ENCODE data around the gene ETV3. TPM values are rescaled to one million over a fixed set of nuclear protein-coding genes. Genes with fewer than 3 reads are reported as not detected.

Gene ETV3
- total and polyA plus RNA-seq, 2 donors (not counting 1 experiment from before 2014, with no cell fraction given), result 9.9 to 11.4 TPM

DNA sequence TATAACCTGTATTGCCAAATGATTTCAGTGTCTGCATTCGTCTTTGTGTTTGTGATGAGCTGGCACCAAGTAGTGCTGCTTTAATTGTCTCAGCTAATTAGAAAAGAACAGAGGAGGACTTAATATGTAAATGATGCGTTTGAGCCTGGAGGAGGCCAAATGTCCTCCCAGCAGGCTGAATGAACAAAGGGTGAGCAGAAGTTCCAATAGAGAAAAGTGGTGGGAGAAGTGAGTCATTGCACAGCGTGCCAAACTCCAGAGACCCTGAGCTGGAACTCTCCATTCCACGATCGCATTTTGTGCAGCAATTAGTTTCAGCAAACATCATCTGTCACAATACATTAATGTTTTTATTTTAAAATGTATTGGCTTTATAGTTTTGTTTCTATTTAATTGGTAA, 56.5 kb downstream of the ETV3 start:
- Histone ChIP-seq H3K9me3 (ENCODE audit: control insufficient read depth, insufficient read depth, low read depth, low read length) (no peaks in the 10 kb centered on the region), H4K20me1 (ENCODE audit: control insufficient read depth, extremely low read depth, insufficient read depth, low read length) (no peaks in the 10 kb centered on the region), H3K27me3 (ENCODE audit: control insufficient read depth, insufficient read depth, low read length) (peaks cover 3% of the 10 kb centered on the region), H3K9ac (ENCODE audit: insufficient read depth, low read length) (no peak overlapping the region), H3K27ac (ENCODE audit: insufficient read depth, low read length) (no peak overlapping the region), H3K36me3 (ENCODE audit: control insufficient read depth, insufficient read depth, low read length) (no peaks in the 10 kb centered on the region), H3K4me2 (ENCODE audit: extremely low read depth, insufficient read depth, low read length) (no peak overlapping the region), H3K79me2 (ENCODE audit: control insufficient read depth, insufficient read depth, low read length) (no peaks in the 10 kb centered on the region), H3K4me3 (replicated peaks in 1 of 4; ENCODE audit: control extremely low read depth in 1 of 4, insufficient read depth in 1 of 4, low read depth in 3 of 4, low read length in 4 of 4) (no peak overlapping the region), H2AFZ (ENCODE audit: low read length) (no peak overlapping the region), H3K4me1 (ENCODE audit: control insufficient read depth, extremely low read depth, insufficient read depth, low read length) (no peaks in the 10 kb centered on the region)
- TF ChIP-seq, protein P1, sequence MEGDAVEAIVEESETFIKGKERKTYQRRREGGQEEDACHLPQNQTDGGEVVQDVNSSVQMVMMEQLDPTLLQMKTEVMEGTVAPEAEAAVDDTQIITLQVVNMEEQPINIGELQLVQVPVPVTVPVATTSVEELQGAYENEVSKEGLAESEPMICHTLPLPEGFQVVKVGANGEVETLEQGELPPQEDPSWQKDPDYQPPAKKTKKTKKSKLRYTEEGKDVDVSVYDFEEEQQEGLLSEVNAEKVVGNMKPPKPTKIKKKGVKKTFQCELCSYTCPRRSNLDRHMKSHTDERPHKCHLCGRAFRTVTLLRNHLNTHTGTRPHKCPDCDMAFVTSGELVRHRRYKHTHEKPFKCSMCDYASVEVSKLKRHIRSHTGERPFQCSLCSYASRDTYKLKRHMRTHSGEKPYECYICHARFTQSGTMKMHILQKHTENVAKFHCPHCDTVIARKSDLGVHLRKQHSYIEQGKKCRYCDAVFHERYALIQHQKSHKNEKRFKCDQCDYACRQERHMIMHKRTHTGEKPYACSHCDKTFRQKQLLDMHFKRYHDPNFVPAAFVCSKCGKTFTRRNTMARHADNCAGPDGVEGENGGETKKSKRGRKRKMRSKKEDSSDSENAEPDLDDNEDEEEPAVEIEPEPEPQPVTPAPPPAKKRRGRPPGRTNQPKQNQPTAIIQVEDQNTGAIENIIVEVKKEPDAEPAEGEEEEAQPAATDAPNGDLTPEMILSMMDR (conservative IDR thresholded peaks at IDR 0.05 in 1 of 2, IDR thresholded peaks at IDR 0.05 in 1 of 2; ENCODE audit: low read depth in 1 of 2, low read length in 2 of 2), result no peak
- TF ChIP-seq EZH2 (IDR thresholded peaks at IDR 0.05; ENCODE audit: low read length, missing control alignments), result no peak
- peak in 1 of 2 donors; percentile 16 for DNase-seq (ENCODE audit: low read depth in 2 of 2)

DNA sequence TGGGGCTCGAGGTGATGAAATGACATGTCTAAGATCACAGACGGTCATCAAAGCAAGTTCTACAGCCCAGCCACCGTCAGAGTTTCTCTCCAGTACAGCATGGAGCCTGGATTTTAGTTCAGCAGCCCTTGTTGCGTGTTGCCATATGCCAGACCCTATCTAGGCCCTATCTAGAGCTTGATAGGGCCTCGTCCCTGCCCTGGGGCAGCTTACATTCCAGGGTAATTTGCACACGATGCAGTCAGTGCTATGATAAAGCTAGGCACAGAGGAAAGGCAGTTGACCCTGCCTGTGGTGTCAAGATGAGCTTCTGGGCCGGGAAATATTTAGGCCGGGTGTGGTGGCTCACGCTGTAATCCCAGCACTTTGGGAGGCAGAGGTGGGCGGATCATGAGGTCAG, 57.5 kb downstream of the ETV3 start:
- H3K4me3 ChIP-seq (replicated peaks in 1 of 4; ENCODE audit: control extremely low read depth in 1 of 4, insufficient read depth in 1 of 4, low read depth in 3 of 4, low read length in 4 of 4), result no peak overlapping the region

DNA sequence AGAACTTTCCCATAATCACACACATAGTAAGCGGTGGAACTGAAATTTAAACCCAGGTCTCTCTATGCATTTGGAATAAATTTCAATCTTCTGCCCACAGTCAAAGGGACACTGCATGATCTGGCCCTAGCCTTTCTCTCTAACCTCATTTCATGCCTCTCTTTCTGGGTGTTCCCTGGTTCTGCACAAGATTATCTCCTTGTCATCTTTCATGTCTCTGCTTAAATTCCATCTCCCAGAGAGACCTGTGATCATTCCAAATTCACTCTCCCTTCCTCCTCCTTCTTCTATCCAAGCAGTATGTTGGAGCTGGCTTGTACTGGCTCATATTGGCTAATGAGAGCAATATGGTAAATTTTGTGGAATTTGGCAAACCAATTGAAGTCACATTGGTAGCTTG, 60.8 kb downstream of the ETV3 start:
- no peak overlapping the region for H3K9ac ChIP-seq (ENCODE audit: insufficient read depth, low read length)

More for the DNA sequence above, 57.5 kb downstream of the ETV3 start:
- no peak overlapping the region for H3K9ac ChIP-seq (ENCODE audit: insufficient read depth, low read length)
- H3K4me1 ChIP-seq (ENCODE audit: control insufficient read depth, extremely low read depth, insufficient read depth, low read length), result no peaks in the 10 kb centered on the region
- TF ChIP-seq EZH2 (IDR thresholded peaks at IDR 0.05; ENCODE audit: low read length, missing control alignments), result no peak
- TF ChIP-seq, protein P1 (conservative IDR thresholded peaks at IDR 0.05 in 1 of 2, IDR thresholded peaks at IDR 0.05 in 1 of 2; ENCODE audit: low read depth in 1 of 2, low read length in 2 of 2), result no peak
- H3K36me3 ChIP-seq (ENCODE audit: control insufficient read depth, insufficient read depth, low read length), result no peaks in the 10 kb centered on the region
- no peak overlapping the region for H3K27ac ChIP-seq (ENCODE audit: insufficient read depth, low read length)
- no peaks in the 10 kb centered on the region for H3K9me3 ChIP-seq (ENCODE audit: control insufficient read depth, insufficient read depth, low read depth, low read length)
- no peak for DNase-seq (ENCODE audit: low read depth in 2 of 2)
- H4K20me1 ChIP-seq (ENCODE audit: control insufficient read depth, extremely low read depth, insufficient read depth, low read length), result no peaks in the 10 kb centered on the region
- H2AFZ ChIP-seq (ENCODE audit: low read length), result no peak overlapping the region
- H3K79me2 ChIP-seq (ENCODE audit: control insufficient read depth, insufficient read depth, low read length), result no peaks in the 10 kb centered on the region
- H3K4me2 ChIP-seq (ENCODE audit: extremely low read depth, insufficient read depth, low read length), result no peak overlapping the region
- H3K27me3 ChIP-seq (ENCODE audit: control insufficient read depth, insufficient read depth, low read length), result peaks cover 3% of the 10 kb centered on the region

More for the DNA sequence above, 60.8 kb downstream of the ETV3 start:
- Histone ChIP-seq H3K4me1 (ENCODE audit: control insufficient read depth, extremely low read depth, insufficient read depth, low read length) (no peaks in the 10 kb centered on the region), H3K4me2 (ENCODE audit: extremely low read depth, insufficient read depth, low read length) (no peak overlapping the region), H3K79me2 (ENCODE audit: control insufficient read depth, insufficient read depth, low read length) (no peaks in the 10 kb centered on the region), H3K27ac (ENCODE audit: insufficient read depth, low read length) (no peak overlapping the region), H3K9me3 (ENCODE audit: control insufficient read depth, insufficient read depth, low read depth, low read length) (no peaks in the 10 kb centered on the region), H3K36me3 (ENCODE audit: control insufficient read depth, insufficient read depth, low read length) (no peaks in the 10 kb centered on the region), H2AFZ (ENCODE audit: low read length) (no peak overlapping the region), H3K27me3 (ENCODE audit: control insufficient read depth, insufficient read depth, low read length) (peaks cover 2% of the 10 kb centered on the region), H3K4me3 (replicated peaks in 1 of 4; ENCODE audit: control extremely low read depth in 1 of 4, insufficient read depth in 1 of 4, low read depth in 3 of 4, low read length in 4 of 4) (no peak overlapping the region), H4K20me1 (ENCODE audit: control insufficient read depth, extremely low read depth, insufficient read depth, low read length) (no peaks in the 10 kb centered on the region)
- DNase-seq (ENCODE audit: low read depth in 2 of 2), result no peak
- TF ChIP-seq EZH2 (IDR thresholded peaks at IDR 0.05; ENCODE audit: low read length, missing control alignments), result no peak
- TF ChIP-seq, protein P1 (conservative IDR thresholded peaks at IDR 0.05 in 1 of 2, IDR thresholded peaks at IDR 0.05 in 1 of 2; ENCODE audit: low read depth in 1 of 2, low read length in 2 of 2), result no peak
